ENCODE measurements around the gene MEN1.

MEN1 gene

GRCh38 chr11:64762277-64762673 is 48.1 kb downstream of the MEN1 start:
- no peak for DNase-seq (ENCODE audit: low spot score)

- DNase-seq (ENCODE audit: low spot score): no peak
Observed at GRCh38 chr11:64760759-64761420, 49.5 kb downstream of the MEN1 start.

GRCh38 chr11:64759722-64760719 is 50.3 kb downstream of the MEN1 start, which contains the start of gene PYGM:
Gene PYGM (minus strand): TSS chr11:64759974. CDS start chr11:64759898, 76 bp downstream.
- no peak for DNase-seq (ENCODE audit: low spot score)

GRCh38 chr11:64759131-64759721 is 51.1 kb downstream of the MEN1 start:
- DNase-seq (ENCODE audit: low spot score): no peak

- no peak for DNase-seq (ENCODE audit: low spot score)
Observed at GRCh38 chr11:64758330-64759079, 51.8 kb downstream of the MEN1 start.

GRCh38 chr11:64757549-64758329 is 52.6 kb downstream of the MEN1 start:
- no peak for DNase-seq (ENCODE audit: low spot score)

- DNase-seq (ENCODE audit: low spot score): no peak
Observed at GRCh38 chr11:64755681-64756361, 54.5 kb downstream of the MEN1 start.

- DNase-seq (ENCODE audit: low spot score): no peak
Observed at GRCh38 chr11:64754919-64755662, 55.3 kb downstream of the MEN1 start.

GRCh38 chr11:64754124-64754918 is 56.0 kb downstream of the MEN1 start:
- DNase-seq (ENCODE audit: low spot score): no peak
